IMR-90 (cell line): Measurements from ENCODE around the gene ANKRD10. TPM values are rescaled to one million over a fixed set of nuclear protein-coding genes. Genes with fewer than 3 reads are reported as not detected.

Experiments
- ATAC-seq: fragments of 200-7000 bp; cut with Tn5 transposase; 2 replicates; pipeline ENCODE4 v1.9.1; 2020; ENCODE audit warnings: low read depth, mild to moderate bottlenecking, moderate library complexity
- BruUV-seq: library from RNA; stranded (reverse); fragments of 400-500 nt; replicated peaks from 2 replicates; lab custom pipeline; 2021; lab: Mats Ljungman, UMichigan
- CTCF ChIA-PET: fragments of 300-600 bp; formaldehyde crosslinking; extraction: SDS; loops from one replicate; lab custom pipeline; 2021; ENCODE audit warnings: antibody characterized with exemption; lab: Yijun Ruan, JAX
- POLR2A ChIA-PET: fragments of 300-600 bp; sonication (Branson Sonifier 250); formaldehyde crosslinking; loops from one replicate; lab custom pipeline; 2022; ENCODE audit warnings: antibody characterized with exemption; ENCODE audit not compliant: unreplicated experiment; lab: Charles Lee
- DNase-seq: peaks from one replicate; pipeline ENCODE4 v3.0.0; 2013
- H2AFZ ChIP-seq: replicated peaks from 2 replicates; pipeline ENCODE3; 2013; ENCODE audit warnings: low read length, mild to moderate bottlenecking; ENCODE audit not compliant: poor library complexity
- H2AK5ac ChIP-seq: 2 replicates; pipeline ENCODE4 v1.6.1; 2013; ENCODE audit warnings: low read depth, low read length, inconsistent platforms
- H2AK9ac ChIP-seq: replicated peaks from 2 replicates; pipeline ENCODE3; 2013; ENCODE audit warnings: mild to moderate bottlenecking, low read depth, low read length, moderate library complexity; ENCODE audit not compliant: poor library complexity
- H2BK120ac ChIP-seq: 2 replicates; pipeline ENCODE4 v1.6.1; 2013; ENCODE audit warnings: low read depth, low read length, inconsistent platforms
- H2BK15ac ChIP-seq: 3 replicates; pipeline ENCODE4 v1.6.1; 2013; ENCODE audit warnings: low read depth, low read length, inconsistent platforms
- H2BK20ac ChIP-seq: 2 replicates; pipeline ENCODE4 v1.6.1; 2013; ENCODE audit warnings: low read depth, mild to moderate bottlenecking, inconsistent platforms, low read length, moderate library complexity
- H2BK5ac ChIP-seq: 2 replicates; pipeline ENCODE4 v1.6.1; 2013; ENCODE audit warnings: mild to moderate bottlenecking, low read depth, low read length, inconsistent platforms; ENCODE audit not compliant: poor library complexity, severe bottlenecking
- H3K14ac ChIP-seq: replicated peaks from 2 replicates; pipeline ENCODE4 v1.6.1; 2013; ENCODE audit warnings: low read depth, low read length, inconsistent platforms
- H3K18ac ChIP-seq: 2 replicates; pipeline ENCODE4 v1.6.1; 2013; ENCODE audit warnings: low read depth, low read length, control low read depth
- H3K23ac ChIP-seq: 2 replicates; pipeline ENCODE4 v1.6.1; 2013; ENCODE audit warnings: low read depth, low read length, inconsistent platforms
- H3K27ac ChIP-seq: 2 replicates; pipeline ENCODE4 v1.5.1; 2013; ENCODE audit warnings: mild to moderate bottlenecking, control low read depth, low read length; ENCODE audit not compliant: insufficient read depth
- H3K27me3 ChIP-seq: 2 replicates; pipeline ENCODE4 v1.6.1; 2013; ENCODE audit warnings: low read length; ENCODE audit not compliant: control insufficient read depth, insufficient read depth
- H3K36me3 ChIP-seq: 2 replicates; pipeline ENCODE4 v1.6.1; 2013; ENCODE audit warnings: low read length, mixed read lengths; ENCODE audit not compliant: control insufficient read depth, insufficient read depth
- H3K4ac ChIP-seq: 2 replicates; pipeline ENCODE4 v1.6.1; 2013; ENCODE audit warnings: low read depth, low read length, inconsistent platforms
- H3K4me1 ChIP-seq: 2 replicates; pipeline ENCODE4 v1.6.1; 2013; ENCODE audit warnings: low read length, mixed read lengths; ENCODE audit not compliant: control insufficient read depth, insufficient read depth
- H3K4me2 ChIP-seq: 2 replicates; pipeline ENCODE4 v1.6.1; 2013; ENCODE audit warnings: low read depth, mild to moderate bottlenecking, control low read depth, low read length, moderate library complexity
- H3K4me3 ChIP-seq: 2 replicates; pipeline ENCODE4 v1.5.1; 2013; ENCODE audit warnings: low read depth, mild to moderate bottlenecking, control low read depth, low read length, moderate library complexity; ENCODE audit not compliant: insufficient read depth
- H3K56ac ChIP-seq: 2 replicates; pipeline ENCODE4 v1.6.1; 2013; ENCODE audit warnings: low read length, inconsistent platforms; ENCODE audit not compliant: insufficient read depth; ENCODE audit errors: extremely low read depth
- H3K79me1 ChIP-seq, 2 experiments: 2 replicates each; pipeline ENCODE4 v1.6.1; 2013; ENCODE audit warnings: low read length in 2 of 2, inconsistent platforms in 1 of 2, low read depth in 1 of 2
- H3K9ac ChIP-seq: 2 replicates; pipeline ENCODE4 v1.6.1; 2013; ENCODE audit warnings: low read depth, low read length, control low read depth
- H3K9me1 ChIP-seq: 2 replicates; pipeline ENCODE4 v1.6.1; 2013; ENCODE audit warnings: low read length, inconsistent platforms; ENCODE audit not compliant: insufficient read depth
- H3K9me3 ChIP-seq: 2 replicates; pipeline ENCODE4 v1.6.1; 2013; ENCODE audit warnings: low read length; ENCODE audit not compliant: control insufficient read depth, insufficient read depth
- H4K20me1 ChIP-seq: 2 replicates; pipeline ENCODE4 v1.6.1; 2013; ENCODE audit warnings: low read length, inconsistent platforms; ENCODE audit not compliant: insufficient read depth
- H4K5ac ChIP-seq: 2 replicates; pipeline ENCODE4 v1.6.1; 2013; ENCODE audit warnings: mild to moderate bottlenecking, low read depth, low read length, control low read depth
- H4K8ac ChIP-seq, 2 experiments: 2 replicates each; pipeline ENCODE4 v1.6.1; 2013; ENCODE audit warnings: low read depth in 2 of 2, low read length in 2 of 2, control low read depth in 1 of 2, inconsistent platforms in 1 of 2
- H4K91ac ChIP-seq: 2 replicates; pipeline ENCODE4 v1.6.1; 2013; ENCODE audit warnings: low read depth, low read length, inconsistent platforms; ENCODE audit not compliant: insufficient read depth
- CEBPB ChIP-seq: IDR thresholded peaks from 2 replicates; pipeline ENCODE4 v1.6.1; 2012; ENCODE audit warnings: low read depth, low read length, improper control_type of control experiment
- ELK1 ChIP-seq: fragments of 150-350 bp; IDR thresholded peaks from 2 replicates; pipeline ENCODE4 v1.6.1; 2016; ENCODE audit warnings: low read depth, mild to moderate bottlenecking, low read length, moderate library complexity, borderline replicate concordance
- FOS ChIP-seq: fragments of 150-350 bp; IDR thresholded peaks from 2 replicates; pipeline ENCODE4 v1.6.1; 2016; ENCODE audit warnings: low read depth, low read length
- RCOR1 ChIP-seq: IDR thresholded peaks from 2 replicates; pipeline ENCODE4 v1.6.1; 2012; ENCODE audit warnings: mild to moderate bottlenecking, low read length, improper control_type of control experiment; ENCODE audit not compliant: insufficient replicate concordance
- WGBS, 2 experiments: methylation state at CpG; one replicate each; pipeline versions ENCODE4 v1.1.5 to v1.1.7; 2013; ENCODE audit warnings: missing lambda C conversion rate in 2 of 2; ENCODE audit not compliant: insufficient read length in 1 of 2; ENCODE audit errors: extremely low coverage in 2 of 2; 5-methylcytosine and 5-hydroxymethylcytosine counted together
- dilution Hi-C: fragments of 300-500 bp; cut with HindIII; formaldehyde crosslinking; loops from one replicate; pipeline ENCODE4 v1.14.3; 2018; ENCODE audit warnings: low sequenced_read_pairs; ENCODE audit not compliant: unreplicated experiment
- in situ Hi-C: fragments of 300-500 bp; cut with MboI; formaldehyde crosslinking; loops from 3 replicates; pipeline ENCODE4 v1.14.3; 2019; ENCODE audit warnings: low sequenced_read_pairs, inconsistent platforms, mixed read lengths
- intact Hi-C: fragments of 100-400 bp; cut with micrococcal nuclease; formaldehyde crosslinking; loops from 2 replicates; pipeline ENCODE4 v1.10.0; 2022
- polyA plus RNA-seq, 3 experiments: library from polyadenylated mRNA; depleted of rRNA; stranded (reverse); fragments of >200 nt; gene quantifications; 2 replicates each; pipeline ENCODE4 v1.2.3, GENCODE V29; 2012; ENCODE audit warnings: low replicate concordance in 1 of 3
- total RNA-seq: library from RNA; depleted of rRNA; stranded (reverse); fragments of >200 nt; gene quantifications from 2 replicates; pipeline ENCODE4 v1.2.3, GENCODE V29; 2012

ANKRD10 gene
- total and polyA plus RNA-seq, 2 of the 4 experiments (the other 2 are of a cell fraction): 18.3 to 31.1 TPM

- Histone ChIP-seq H2BK15ac (no peak overlapping the region), H4K8ac (no peak overlapping the region), H2BK120ac (no peak overlapping the region), H3K14ac (no peak overlapping the region), H3K79me1 (peaks cover 0 to 14% of the 10 kb centered on the region in 2 experiments; a peak in 2 of 4 replicates), H3K18ac (no peak overlapping the region), H2AK9ac (no peak overlapping the region), H3K4me2 (no peak overlapping the region), H3K9me3 (no peaks in the 10 kb centered on the region), H4K91ac (no peak overlapping the region), H4K20me1 (no peaks in the 10 kb centered on the region; the same call in 1 of the 2 replicates), H2AFZ (no peak overlapping the region), H2AK5ac (no peak overlapping the region), H3K56ac (no peak overlapping the region), H3K27ac (no peak overlapping the region), H3K23ac (no peak overlapping the region), H3K4ac (no peak overlapping the region), H2BK20ac (no peak overlapping the region), H2BK5ac (no peak overlapping the region), H3K9me1 (peaks cover 14% of the 10 kb centered on the region), H3K9ac (no peak overlapping the region), H3K4me1 (peaks cover 9% of the 10 kb centered on the region), H3K27me3 (no peaks in the 10 kb centered on the region), H3K4me3 (no peak overlapping the region), H3K36me3 (peaks cover 5% of the 10 kb centered on the region; the same call in 1 of the 2 replicates), H4K5ac (no peak overlapping the region)
- dilution Hi-C loops: no loop called here
- intact Hi-C loops: no loop called here
- no TSS peak for BruUV-seq
- peak; percentile 77 for DNase-seq
- in situ Hi-C loops: no loop called here
- 0 out of 2 replicates have a peak, but pooled peaks have one; percentile 27 for TF ChIP-seq FOS
- TF ChIP-seq CEBPB: peak; percentile 52; the same call in 1 of the 2 replicates
- no peak for TF ChIP-seq RCOR1
- no peak for TF ChIP-seq ELK1
- ChIA-PET CTCF (no interaction called here), POLR2A (no interaction called here)
- WGBS, 2 experiments: no CpG with 5 or more reads among the region's 2 CpGs
- ATAC-seq: peak; percentile 67
Observed at GRCh38 chr13:110882972-110883371, 31.9 kb downstream of the ANKRD10 start.
